ENCODE results near the gene UMODL1.
A peak's percentile ranks its signal among the peaks of the same experiment; 100 is the strongest.

Gene UMODL1

DNA sequence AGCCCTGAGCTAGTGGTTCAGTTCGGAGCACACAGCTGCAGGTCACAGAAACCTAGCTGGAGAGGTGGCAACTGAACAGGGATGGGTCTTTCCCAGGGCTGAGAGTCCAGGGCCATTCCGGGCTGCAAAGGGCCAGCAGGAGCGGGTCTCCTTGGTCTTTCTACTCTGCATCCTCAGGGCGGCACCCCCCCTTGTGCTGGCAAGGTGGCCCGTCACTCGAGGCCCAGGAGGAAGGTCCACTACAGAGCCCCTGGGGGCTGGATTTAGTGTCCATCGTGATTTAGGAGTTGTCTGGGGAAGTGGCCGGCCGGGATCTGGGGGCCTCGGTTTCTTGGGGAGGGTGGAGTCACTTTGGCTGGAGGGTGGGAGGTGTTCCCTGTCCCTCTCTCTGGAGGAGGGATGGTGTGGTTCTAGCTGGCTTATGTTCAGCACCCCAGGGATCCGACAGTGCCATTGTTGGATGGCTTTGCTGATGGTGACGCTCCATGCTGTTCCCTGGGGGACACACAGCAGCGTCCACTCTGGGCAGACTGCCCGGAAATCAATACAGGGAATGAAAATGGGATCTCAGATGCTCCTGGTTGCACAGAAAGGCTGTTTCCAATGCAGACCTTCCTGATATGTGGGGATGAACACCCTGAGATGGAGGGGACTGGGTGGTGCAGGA is 64.4 kb downstream of the UMODL1 start:
- no peak for DNase-seq

GRCh38 chr21:42137191-42137904 is 66.2 kb downstream of the UMODL1 start:
- DNase-seq: no peak

GRCh38 chr21:42140196-42140934 is 69.2 kb downstream of the UMODL1 start:
- DNase-seq: no peak

DNA sequence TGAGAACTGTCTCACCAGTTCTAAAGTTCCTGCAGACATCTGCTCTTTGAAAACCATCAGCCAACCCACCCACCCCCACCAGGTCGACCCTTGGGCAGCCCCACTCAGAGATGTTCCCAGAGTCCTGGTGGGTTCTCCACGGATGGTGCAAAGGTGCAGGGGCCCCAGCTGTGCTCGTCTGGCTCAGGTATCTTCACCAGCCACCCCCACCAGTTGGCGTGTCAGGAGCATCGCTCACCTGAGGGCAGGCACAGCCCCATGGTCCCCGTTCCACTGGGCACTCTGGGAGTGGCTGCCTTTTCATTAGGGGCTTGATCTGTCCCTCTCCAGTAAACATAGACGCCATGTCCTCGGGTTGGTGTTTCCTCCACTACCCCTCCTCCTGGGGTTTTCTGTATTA is 70.5 kb downstream of the UMODL1 start:
- no peak for DNase-seq

DNA sequence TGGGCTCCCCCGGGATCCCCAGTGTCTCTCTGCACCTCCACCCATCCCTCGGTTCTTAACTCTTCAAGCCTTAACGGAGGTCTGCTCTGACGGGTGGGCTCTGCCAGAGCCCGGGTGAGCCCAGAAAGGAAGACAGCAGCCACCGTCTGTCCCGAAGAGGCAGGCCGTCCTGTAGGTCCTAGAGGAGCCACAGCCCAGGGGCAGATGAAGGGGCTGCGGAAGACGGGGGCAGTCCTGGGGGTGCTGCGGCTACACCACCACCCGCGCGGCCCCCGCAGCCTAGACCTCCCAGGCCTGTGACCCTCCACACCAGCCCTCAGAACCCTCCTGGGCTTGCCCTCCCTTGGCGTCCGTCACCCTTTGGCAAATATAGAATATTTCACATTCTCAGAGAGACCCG is 71.0 kb downstream of the UMODL1 start:
- DNase-seq: no peak

DNA sequence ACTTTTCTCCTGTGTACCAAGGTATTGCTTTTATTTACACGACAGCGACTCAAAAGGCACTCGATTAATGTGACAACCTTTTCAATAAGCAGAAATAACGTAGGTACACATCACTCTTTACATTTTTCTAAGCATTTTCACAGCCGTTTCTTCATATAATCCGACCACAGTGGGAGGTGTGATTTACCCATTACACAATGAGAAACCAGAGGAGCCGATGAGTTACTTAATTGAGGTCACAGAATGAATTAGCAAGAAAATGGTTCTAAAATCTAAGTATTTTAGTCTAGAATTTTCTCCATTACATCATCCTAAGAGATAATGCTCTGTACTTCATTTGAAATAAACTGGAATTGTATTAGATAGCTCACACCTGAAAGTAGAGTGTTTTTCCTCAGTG is 71.5 kb downstream of the UMODL1 start:
- no peak for DNase-seq

DNA sequence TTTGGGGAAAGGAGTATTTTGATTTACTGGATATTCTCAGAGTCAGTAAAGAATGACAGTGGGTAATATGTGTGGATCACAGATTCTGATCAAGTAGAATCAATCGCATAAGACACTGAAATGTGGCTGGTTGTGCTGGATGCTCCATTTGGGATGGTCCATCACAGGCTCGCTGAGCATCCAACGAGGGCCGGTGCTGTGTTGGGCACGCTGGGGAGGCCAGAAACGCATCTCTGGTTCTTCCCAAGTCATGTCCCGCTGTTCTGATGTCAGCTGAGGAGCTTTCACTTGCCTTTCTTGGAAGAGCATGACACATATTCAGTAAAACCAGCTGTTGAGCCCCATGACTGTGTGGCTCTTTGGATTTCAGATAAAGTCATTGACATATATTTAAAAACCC is 72.0 kb downstream of the UMODL1 start:
- no peak for DNase-seq

DNA sequence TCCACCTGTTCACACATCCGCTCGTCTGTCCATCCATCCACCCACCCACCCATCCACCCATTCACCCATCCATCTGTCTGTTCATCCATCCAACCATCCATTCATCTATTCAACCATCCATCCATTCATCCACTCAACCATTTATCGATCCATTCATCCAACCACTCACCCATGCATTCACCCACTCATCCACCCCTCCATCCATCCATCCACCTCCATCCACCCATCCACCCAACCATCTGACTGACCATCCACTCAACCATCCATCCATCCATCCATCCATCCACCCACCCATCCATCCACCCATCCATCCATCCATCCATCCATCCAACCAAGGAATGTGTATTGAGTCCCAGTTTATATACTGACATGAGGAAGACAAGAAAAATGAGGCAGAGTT is 73.1 kb downstream of the UMODL1 start:
- DNase-seq: no peak

DNA sequence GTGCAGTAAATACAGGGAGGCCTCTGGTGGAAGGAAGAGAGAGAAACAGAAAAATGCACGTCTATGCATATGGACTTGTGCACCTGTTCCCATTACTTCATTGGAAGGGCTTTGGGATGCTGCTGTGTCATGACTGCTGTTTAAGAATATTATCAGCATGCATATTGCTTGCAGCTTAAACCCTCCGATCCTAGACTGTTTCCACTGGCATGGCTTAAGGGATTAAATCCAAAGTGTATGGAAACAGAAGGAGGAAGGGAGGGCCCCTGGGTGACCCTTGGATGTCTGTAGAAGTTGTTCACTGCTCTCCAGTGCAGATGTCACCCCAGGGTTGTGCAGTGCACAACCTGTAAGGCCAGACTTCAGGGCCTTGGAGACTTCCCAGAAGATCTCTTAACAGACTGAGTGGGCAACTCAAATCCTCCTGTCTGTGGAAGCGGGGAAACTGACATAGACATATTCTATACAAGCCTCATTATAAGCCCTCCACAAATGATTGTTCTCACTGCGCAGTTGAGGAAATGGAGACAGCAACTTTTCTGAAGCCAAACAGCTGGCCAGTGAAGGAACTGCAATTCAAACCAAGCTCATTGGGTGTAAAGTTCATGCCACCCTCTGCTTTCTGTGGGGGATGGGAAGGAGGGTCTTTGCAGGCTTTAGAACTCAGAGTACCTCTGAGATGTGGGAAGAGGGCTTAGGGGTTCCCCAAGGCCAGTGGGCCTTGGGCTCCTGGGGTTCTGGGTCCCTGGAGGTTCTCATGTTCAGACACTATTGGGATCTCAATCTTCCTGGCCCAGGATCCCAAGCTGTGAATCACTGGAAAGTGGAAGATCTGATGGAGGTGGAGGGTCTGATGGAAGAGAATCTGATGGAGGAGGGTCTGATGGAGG is 73.8 kb downstream of the UMODL1 start:
- no peak for DNase-seq

DNA sequence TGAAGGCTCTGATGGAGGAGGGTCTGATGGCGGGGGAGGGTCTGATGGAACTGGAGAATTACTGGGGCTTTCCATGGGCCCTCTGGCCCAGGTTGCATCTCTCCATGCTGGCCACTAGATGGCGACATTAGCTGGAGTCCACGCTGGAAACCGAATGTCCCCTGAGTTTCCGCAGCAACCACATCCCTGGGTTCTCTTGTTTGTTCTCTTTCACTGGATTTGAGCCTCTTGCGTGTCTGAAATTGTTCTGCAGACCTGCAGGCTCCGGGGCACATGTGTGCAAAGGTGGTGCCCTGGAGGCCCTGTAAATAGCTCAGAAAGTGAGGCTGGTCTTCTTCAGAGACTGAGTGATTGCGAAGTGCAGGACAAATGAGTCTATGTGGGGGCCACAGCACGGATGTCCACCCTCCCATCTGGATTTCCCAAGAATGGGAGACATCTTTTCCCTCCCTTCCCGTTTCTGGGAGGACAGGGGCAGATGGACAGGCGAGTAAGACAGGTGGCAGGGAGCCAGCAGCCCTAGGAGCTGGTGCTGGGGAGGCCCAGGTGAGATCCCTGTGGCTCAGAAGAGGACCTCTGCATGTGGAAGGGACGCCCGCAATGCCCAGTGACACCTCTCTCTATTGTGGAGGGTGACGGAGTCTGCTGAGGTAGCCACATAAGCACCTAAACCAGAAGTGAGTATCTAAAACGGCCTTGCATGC is 74.6 kb downstream of the UMODL1 start:
- DNase-seq: peak; percentile 76

DNA sequence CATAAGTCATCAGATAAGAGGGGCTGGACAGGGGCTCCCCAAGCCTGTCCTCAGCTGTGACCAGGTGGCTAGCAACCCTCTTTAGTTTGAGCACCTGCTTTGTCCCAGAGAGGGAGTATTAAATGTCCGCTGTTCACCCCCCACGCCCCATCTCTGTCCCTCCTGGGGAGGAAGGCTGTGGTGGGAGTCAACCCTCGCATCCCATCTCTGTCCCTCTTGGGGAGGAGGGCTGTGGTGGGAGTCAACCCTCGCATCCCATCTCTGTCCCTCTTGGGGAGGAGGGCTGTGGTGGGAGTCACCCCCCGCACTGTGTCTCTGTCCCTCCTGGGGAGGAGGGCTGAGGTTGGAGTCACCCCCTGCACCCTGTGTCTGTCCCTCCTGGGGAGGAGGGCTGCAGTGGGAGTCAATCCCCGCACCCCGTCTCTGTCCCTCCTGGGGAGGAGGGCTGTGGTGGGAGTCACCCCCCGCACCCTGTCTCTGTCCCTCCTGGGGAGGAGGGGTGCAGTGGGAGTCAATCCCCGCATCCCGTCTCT is 75.2 kb downstream of the UMODL1 start:
- no peak for DNase-seq

GRCh38 chr21:42146821-42147220 is 75.7 kb downstream of the UMODL1 start:
- DNase-seq: no peak

GRCh38 chr21:42147386-42148020 is 76.4 kb downstream of the UMODL1 start:
- no peak for DNase-seq

- peak; percentile 1 for DNase-seq
These were observed 77.0 kb downstream of the UMODL1 start for GRCh38 chr21:42148097-42148496.

GRCh38 chr21:42148584-42148983 is 77.5 kb downstream of the UMODL1 start:
- DNase-seq: no peak

- no peak for DNase-seq
These were observed 78.7 kb downstream of the UMODL1 start for GRCh38 chr21:42149656-42150473.

- DNase-seq: no peak
These were observed 79.5 kb downstream of the UMODL1 start for GRCh38 chr21:42150474-42151085.

DNA sequence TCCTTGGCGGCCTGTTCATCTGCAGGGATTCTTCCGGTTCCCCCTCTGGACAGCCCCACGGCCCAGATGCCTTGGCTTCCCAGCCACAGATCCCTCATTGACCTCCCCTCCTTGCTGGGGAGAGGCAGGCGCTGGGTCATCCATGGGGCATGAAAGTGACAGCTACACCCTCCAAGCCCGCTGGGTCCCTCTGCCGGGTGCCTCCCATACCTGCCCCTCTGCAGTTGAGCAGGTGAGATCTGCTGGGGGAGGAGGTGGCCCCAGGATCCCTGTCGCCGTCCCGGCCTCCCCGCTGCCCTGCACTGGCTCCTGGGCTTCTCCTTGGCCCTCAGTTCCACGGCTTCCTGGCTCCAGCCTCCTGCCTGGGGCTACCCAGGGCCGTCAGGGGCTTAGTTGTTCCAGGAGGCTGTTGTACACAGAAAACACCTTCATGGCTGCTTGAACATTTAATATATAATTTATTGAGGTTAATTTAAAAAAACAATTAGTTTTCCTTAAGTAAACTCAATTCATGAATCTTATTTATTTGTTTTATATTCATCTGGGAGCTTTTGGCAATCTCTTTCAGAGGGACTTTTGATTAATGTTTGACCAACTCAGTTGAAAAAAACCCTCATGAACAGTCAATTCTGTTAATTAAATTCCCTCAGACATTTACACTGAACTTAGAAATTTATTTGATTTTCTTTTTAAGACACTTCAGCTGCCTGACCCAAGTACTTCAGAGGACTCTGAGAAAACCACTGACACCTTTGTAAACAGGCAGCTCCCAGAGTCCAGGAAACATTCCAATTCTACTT is 80.2 kb downstream of the UMODL1 start:
- DNase-seq: no peak

DNA sequence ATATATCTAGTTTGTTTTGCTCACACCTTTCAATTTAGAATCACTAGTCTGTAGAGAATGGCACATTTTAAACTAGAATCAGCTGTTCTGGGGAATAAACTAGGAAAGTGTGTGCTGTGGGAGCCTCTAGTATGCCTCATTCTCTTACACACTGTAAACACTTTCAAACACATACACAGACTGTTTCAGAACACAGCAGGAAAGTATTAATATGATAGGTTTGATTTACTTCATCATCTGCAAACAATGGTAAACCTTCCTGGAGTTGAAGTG is 80.8 kb downstream of the UMODL1 start:
- DNase-seq: no peak
